Purkinje cell (primary cell): ENCODE data around the gene CEACAM19. TPM values are rescaled to one million over a fixed set of nuclear protein-coding genes. Genes with fewer than 3 reads are reported as not detected.

Experiments used
- polyA plus RNA-seq: library from polyadenylated mRNA; unstranded; fragments of >200 nt; fragmentation: Nextera tagmentation; gene quantifications from 2 replicates; pipeline ENCODE4 v1.2.1, GENCODE V29; 2014

CEACAM19 gene
- polyA plus RNA-seq = 0.77 TPM in 1 of 2 replicates, not detected in the other

GRCh38 chr19:44671400-44671799, at the start of gene CEACAM19:
Gene CEACAM19 (plus strand): TSS chr19:44671482. CDS start chr19:44671932, 450 bp downstream.

GRCh38 chr19:44643605-44644401, 27.5 kb upstream of the CEACAM19 start, which contains the start of gene PVR:
Gene PVR (plus strand): TSS chr19:44643910. CDS start chr19:44644097, 187 bp downstream.

DNA sequence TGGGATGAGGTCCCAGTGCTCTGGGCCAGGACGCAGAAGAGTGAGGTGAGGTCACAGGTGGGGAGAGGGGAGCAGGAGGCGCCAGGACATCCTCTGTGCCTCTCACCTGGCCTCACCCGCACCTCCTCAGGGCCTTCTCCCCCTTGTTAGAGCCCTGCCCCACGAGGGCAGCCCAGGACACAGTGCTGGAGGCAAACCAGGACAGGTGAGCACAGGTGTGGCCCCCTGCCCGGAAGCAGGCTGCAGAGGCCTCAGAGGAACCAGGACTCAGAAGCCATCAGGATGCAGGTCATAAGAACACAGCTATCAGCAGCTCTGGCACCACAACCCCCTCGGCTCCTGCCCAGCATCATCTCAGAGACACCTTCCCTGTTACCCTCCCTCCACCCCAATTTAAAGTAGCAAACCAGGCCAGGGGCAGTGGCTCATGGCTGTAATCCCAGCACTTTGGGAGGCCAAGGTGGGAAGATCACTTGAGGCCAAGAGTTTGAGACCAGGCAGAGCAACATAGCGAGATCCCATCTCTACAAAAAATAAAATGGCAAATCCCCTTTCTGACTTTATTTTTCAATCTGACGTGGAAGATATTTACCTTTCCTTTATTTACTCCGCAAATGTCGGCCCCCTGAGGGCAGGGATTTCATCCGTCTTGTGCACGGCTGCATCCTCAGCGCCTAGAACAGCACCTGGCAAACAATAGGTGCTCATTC, 27.4 kb downstream of the CEACAM19 start, which contains the start of gene CEACAM16:
CEACAM16 (plus strand) TSS at position 660 of the 710 bp plus-strand sequence. CDS start 2,306 bp downstream, outside the sequence.

Other genes with a start within 250 kb of the CEACAM19 start
- gene ZNF229, start 223.0 kb upstream of the CEACAM19 start, polyA plus RNA-seq = 3.3 and 5.1 TPM in 2 replicates
- 4.9 and 7.1 TPM in 2 replicates for gene ZNF180, start 171.0 kb upstream of the CEACAM19 start, polyA plus RNA-seq
- gene CEACAM20, start 141.8 kb upstream of the CEACAM19 start, polyA plus RNA-seq = not detected in 2 replicates
- gene IGSF23, start 57.9 kb upstream of the CEACAM19 start, polyA plus RNA-seq = not detected in 2 replicates
- 4.5 and 9.1 TPM in 2 replicates for gene PVR, start 27.6 kb upstream of the CEACAM19 start, polyA plus RNA-seq
- 0.35 TPM in 1 of 2 replicates, not detected in the other for gene CEACAM16, start 27.7 kb downstream of the CEACAM19 start, polyA plus RNA-seq
- gene BCL3, start 77.2 kb downstream of the CEACAM19 start, polyA plus RNA-seq = 0.70 and 5.7 TPM in 2 replicates
- not detected in 2 replicates for gene CBLC, start 106.4 kb downstream of the CEACAM19 start, polyA plus RNA-seq
- gene BCAM, start 137.6 kb downstream of the CEACAM19 start, polyA plus RNA-seq = not detected in 2 replicates
- 6.2 and 21.5 TPM in 2 replicates for gene NECTIN2, start 174.8 kb downstream of the CEACAM19 start, polyA plus RNA-seq
- 1.8 and 2.7 TPM in 2 replicates for gene TOMM40, start 219.8 kb downstream of the CEACAM19 start, polyA plus RNA-seq
- 6.2 and 10.7 TPM in 2 replicates for gene APOE, start 234.3 kb downstream of the CEACAM19 start, polyA plus RNA-seq
- 5.7 and 19.8 TPM in 2 replicates for gene APOC1, start 243.1 kb downstream of the CEACAM19 start, polyA plus RNA-seq